Measurements from ENCODE around the gene PIEZO2. TPM values are rescaled to one million over a fixed set of nuclear protein-coding genes. Genes with fewer than 3 reads are reported as not detected.

Gene PIEZO2
- total RNA-seq, 1 donor from 2014 or later, result 4.2 TPM

GRCh38 chr18:10784596-10785202 lies 364.7 kb downstream of the PIEZO2 start:
- Histone ChIP-seq H3F3A (ENCODE audit: low read depth) (no peaks in the 10 kb centered on the region), H3K36me3 (no peaks in the 10 kb centered on the region), H4K20me1 (ENCODE audit: low read depth) (no peaks in the 10 kb centered on the region), H3K4me1 (no peaks in the 10 kb centered on the region), H3K4me3 (no peak overlapping the region), H2AFZ (replicated peaks) (no peak overlapping the region), H3K79me2 (ENCODE audit: low read depth) (no peaks in the 10 kb centered on the region), H3K27me3 (no peaks in the 10 kb centered on the region), H3K9me3 (ENCODE audit: low read depth) (no peaks in the 10 kb centered on the region), H3K27ac (no peak overlapping the region), H3K4me2 (no peak overlapping the region), H3K9ac (no peak overlapping the region)
- no peak for DNase-seq (ENCODE audit: low spot score)
- TF ChIP-seq EZH2phosphoT487 (IDR thresholded peaks at IDR 0.05) (no peak), EZH2 (IDR thresholded peaks at IDR 0.05) (no peak), CTCF (IDR thresholded peaks at IDR 0.05) (no peak)
- Mint-ChIP-seq H3K27me3 (ENCODE audit: insufficient read depth, low read depth) (no peaks in the 10 kb centered on the region), H3K36me3 (no peaks in the 10 kb centered on the region), H3K9me3 (no peaks in the 10 kb centered on the region), H3K4me1 (no peaks in the 10 kb centered on the region), H3K27ac (no peak overlapping the region), H3K4me3 (no peak overlapping the region)

GRCh38 chr18:10783941-10784340 lies 365.4 kb downstream of the PIEZO2 start:
- no peaks in the 10 kb centered on the region for H3K27me3 ChIP-seq
- H3K4me3 ChIP-seq, result no peak overlapping the region
- no peaks in the 10 kb centered on the region for H3F3A ChIP-seq (ENCODE audit: low read depth)

GRCh38 chr18:10776493-10776892 lies 372.9 kb downstream of the PIEZO2 start:
- Mint-ChIP-seq H3K27me3 (ENCODE audit: insufficient read depth, low read depth) (peaks cover 2% of the 10 kb centered on the region), H3K27ac (no peak overlapping the region), H3K36me3 (peaks cover 4% of the 10 kb centered on the region), H3K4me1 (peaks cover 3% of the 10 kb centered on the region), H3K9me3 (no peaks in the 10 kb centered on the region), H3K4me3 (no peak overlapping the region)
- Histone ChIP-seq H3K9me3 (ENCODE audit: low read depth) (no peaks in the 10 kb centered on the region), H3K4me2 (no peak overlapping the region), H3K27me3 (no peaks in the 10 kb centered on the region), H3K36me3 (no peaks in the 10 kb centered on the region), H3K4me1 (no peaks in the 10 kb centered on the region), H3K9ac (no peak overlapping the region), H3K27ac (no peak overlapping the region), H3F3A (ENCODE audit: low read depth) (no peaks in the 10 kb centered on the region), H3K79me2 (ENCODE audit: low read depth) (no peaks in the 10 kb centered on the region), H2AFZ (replicated peaks) (no peak overlapping the region), H3K4me3 (no peak overlapping the region), H4K20me1 (ENCODE audit: low read depth) (no peaks in the 10 kb centered on the region)
- TF ChIP-seq EZH2 (IDR thresholded peaks at IDR 0.05) (no peak), CTCF (IDR thresholded peaks at IDR 0.05) (no peak), EZH2phosphoT487 (IDR thresholded peaks at IDR 0.05) (no peak)
- DNase-seq (ENCODE audit: low spot score), result no peak

More at GRCh38 chr18:10783941-10784340, 365.4 kb downstream of the PIEZO2 start:
- no peak overlapping the region for H2AFZ ChIP-seq (replicated peaks)
- H3K4me1 ChIP-seq, result no peaks in the 10 kb centered on the region
- Mint-ChIP-seq H3K36me3 (no peaks in the 10 kb centered on the region), H3K4me1 (no peaks in the 10 kb centered on the region), H3K27me3 (ENCODE audit: insufficient read depth, low read depth) (no peaks in the 10 kb centered on the region), H3K9me3 (no peaks in the 10 kb centered on the region), H3K4me3 (no peak overlapping the region), H3K27ac (no peak overlapping the region)
- no peak overlapping the region for H3K4me2 ChIP-seq
- no peaks in the 10 kb centered on the region for H3K79me2 ChIP-seq (ENCODE audit: low read depth)
- H3K9me3 ChIP-seq (ENCODE audit: low read depth), result no peaks in the 10 kb centered on the region
- no peaks in the 10 kb centered on the region for H4K20me1 ChIP-seq (ENCODE audit: low read depth)
- H3K27ac ChIP-seq, result no peak overlapping the region
- TF ChIP-seq EZH2 (IDR thresholded peaks at IDR 0.05) (no peak), EZH2phosphoT487 (IDR thresholded peaks at IDR 0.05) (no peak), CTCF (IDR thresholded peaks at IDR 0.05) (no peak)
- DNase-seq (ENCODE audit: low spot score), result no peak
- H3K36me3 ChIP-seq, result no peaks in the 10 kb centered on the region
- H3K9ac ChIP-seq, result no peak overlapping the region
